GM20000 (cell line): ENCODE data around the gene NAXD.

ENCODE experiments used
- DNase-seq: peaks from one replicate; pipeline ENCODE4 v3.0.0; 2012; ENCODE audit warnings: low spot score
- CTCF ChIP-seq: IDR thresholded peaks from 2 replicates; pipeline ENCODE4 v1.5.1; 2012; ENCODE audit warnings: mild to moderate bottlenecking, control low read depth; ENCODE audit errors: extremely low read depth, missing control alignments

Gene NAXD

GRCh38 chr13:110682746-110683145, 67.4 kb downstream of the NAXD start:
- no peak for DNase-seq
- TF ChIP-seq CTCF = no peak

GRCh38 chr13:110683203-110683883, 68.0 kb downstream of the NAXD start:
- TF ChIP-seq CTCF = no peak
- no peak for DNase-seq

GRCh38 chr13:110683921-110684320, 68.6 kb downstream of the NAXD start:
- no peak for DNase-seq
- no peak for TF ChIP-seq CTCF

GRCh38 chr13:110684388-110685056, 69.2 kb downstream of the NAXD start:
- TF ChIP-seq CTCF = no peak
- DNase-seq = no peak

GRCh38 chr13:110685305-110686020, 70.1 kb downstream of the NAXD start:
- DNase-seq = no peak
- TF ChIP-seq CTCF = no peak

GRCh38 chr13:110687736-110688135, 72.4 kb downstream of the NAXD start:
- DNase-seq = no peak
- TF ChIP-seq CTCF = no peak

GRCh38 chr13:110689041-110689440, 73.7 kb downstream of the NAXD start:
- no peak for DNase-seq
- no peak for TF ChIP-seq CTCF
